Measurements from ENCODE around the gene SDHC. TPM values are rescaled to one million over a fixed set of nuclear protein-coding genes. Genes with fewer than 3 reads are reported as not detected.
"Not testable (repeated sequence)": the region's sequence is repeated elsewhere in the genome, so short reads cannot be mapped to it uniquely, and the experiment has no call there.

SDHC gene

DNA sequence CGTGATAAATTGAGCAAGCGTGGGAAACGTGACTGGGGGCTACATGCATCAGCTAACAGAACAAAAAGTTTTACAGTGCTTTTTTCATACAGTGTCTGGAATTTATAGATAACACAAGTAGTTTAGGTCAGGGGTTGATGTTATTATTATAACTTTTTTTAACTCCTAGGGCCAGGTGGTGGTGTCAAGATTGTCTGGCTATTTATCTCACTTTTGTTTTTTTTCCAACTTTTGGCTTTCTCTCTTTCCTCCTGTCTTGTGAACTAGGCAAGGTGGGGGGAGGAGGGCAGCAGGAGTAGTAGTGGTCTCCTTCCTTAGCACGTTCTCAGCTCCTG is 96.4 kb downstream of the SDHC start:
- not testable (repeated sequence) for H3K4me2 ChIP-seq (ENCODE audit: low read length, poor library complexity, severe bottlenecking); H4K91ac ChIP-seq (ENCODE audit: low read length); DNase-seq; H3K27ac ChIP-seq (ENCODE audit: low read length, poor library complexity, severe bottlenecking); H3K23ac ChIP-seq (ENCODE audit: low read length in 2 of 2); H2AFZ ChIP-seq (ENCODE audit: low read depth, low read length); H3K79me1 ChIP-seq (replicated peaks; ENCODE audit: low read length, poor library complexity, severe bottlenecking); H2BK12ac ChIP-seq (ENCODE audit: low read length in 2 of 2); H3K14ac ChIP-seq (ENCODE audit: low read length in 2 of 2); H2AK5ac ChIP-seq (ENCODE audit: low read length, severe bottlenecking); H3K9me3 ChIP-seq (ENCODE audit: control insufficient read depth, low read length); H2BK15ac ChIP-seq (ENCODE audit: low read depth, poor library complexity, severe bottlenecking); H2BK5ac ChIP-seq (ENCODE audit: low read depth, low read length, poor library complexity, severe bottlenecking); H3K4ac ChIP-seq (ENCODE audit: low read depth in 1 of 2, low read length in 2 of 2); H3K4me3 ChIP-seq (ENCODE audit: insufficient read depth in 1 of 2, low read depth in 1 of 2, low read length in 2 of 2); H3K36me3 ChIP-seq (ENCODE audit: control insufficient read depth in 1 of 2, insufficient read depth in 2 of 2, low read depth in 1 of 2, low read length in 2 of 2); H3K18ac ChIP-seq (ENCODE audit: low read depth in 1 of 2, low read length in 2 of 2); H2BK120ac ChIP-seq (ENCODE audit: low read depth, low read length); H3K4me1 ChIP-seq (ENCODE audit: control insufficient read depth, insufficient read depth, low read depth, low read length); H3K27me3 ChIP-seq (ENCODE audit: control insufficient read depth in 1 of 2, insufficient read depth in 1 of 2, low read length in 2 of 2); H4K8ac ChIP-seq (ENCODE audit: low read length); H3K9ac ChIP-seq (ENCODE audit: low read length)
- WGBS: 76% methylated on average over 4 of the region's 4 CpGs

Small RNA genes within 50 kb of the gene (small RNA-seq; reads per million reads assigned to genes)
- not detected for gene AL592295.2 (ENCODE audit: low read depth)
- not detected for gene RNU6-481P (ENCODE audit: low read depth)

Data from mesenchymal stem cell (in vitro differentiated cells and primary cell).